Activated CD4-positive, alpha-beta T cell treated with anti-CD3 and anti-CD28 coated beads for 24 hours (primary cell): ENCODE measurements around the gene BRCA2.

ENCODE experiments used
- DNase-seq, 2 donors: peaks; one replicate each; pipeline ENCODE4 v3.0.0-alpha.2; 2020; ENCODE audit warnings: low read depth in 2 of 2

BRCA2 gene, protein sequence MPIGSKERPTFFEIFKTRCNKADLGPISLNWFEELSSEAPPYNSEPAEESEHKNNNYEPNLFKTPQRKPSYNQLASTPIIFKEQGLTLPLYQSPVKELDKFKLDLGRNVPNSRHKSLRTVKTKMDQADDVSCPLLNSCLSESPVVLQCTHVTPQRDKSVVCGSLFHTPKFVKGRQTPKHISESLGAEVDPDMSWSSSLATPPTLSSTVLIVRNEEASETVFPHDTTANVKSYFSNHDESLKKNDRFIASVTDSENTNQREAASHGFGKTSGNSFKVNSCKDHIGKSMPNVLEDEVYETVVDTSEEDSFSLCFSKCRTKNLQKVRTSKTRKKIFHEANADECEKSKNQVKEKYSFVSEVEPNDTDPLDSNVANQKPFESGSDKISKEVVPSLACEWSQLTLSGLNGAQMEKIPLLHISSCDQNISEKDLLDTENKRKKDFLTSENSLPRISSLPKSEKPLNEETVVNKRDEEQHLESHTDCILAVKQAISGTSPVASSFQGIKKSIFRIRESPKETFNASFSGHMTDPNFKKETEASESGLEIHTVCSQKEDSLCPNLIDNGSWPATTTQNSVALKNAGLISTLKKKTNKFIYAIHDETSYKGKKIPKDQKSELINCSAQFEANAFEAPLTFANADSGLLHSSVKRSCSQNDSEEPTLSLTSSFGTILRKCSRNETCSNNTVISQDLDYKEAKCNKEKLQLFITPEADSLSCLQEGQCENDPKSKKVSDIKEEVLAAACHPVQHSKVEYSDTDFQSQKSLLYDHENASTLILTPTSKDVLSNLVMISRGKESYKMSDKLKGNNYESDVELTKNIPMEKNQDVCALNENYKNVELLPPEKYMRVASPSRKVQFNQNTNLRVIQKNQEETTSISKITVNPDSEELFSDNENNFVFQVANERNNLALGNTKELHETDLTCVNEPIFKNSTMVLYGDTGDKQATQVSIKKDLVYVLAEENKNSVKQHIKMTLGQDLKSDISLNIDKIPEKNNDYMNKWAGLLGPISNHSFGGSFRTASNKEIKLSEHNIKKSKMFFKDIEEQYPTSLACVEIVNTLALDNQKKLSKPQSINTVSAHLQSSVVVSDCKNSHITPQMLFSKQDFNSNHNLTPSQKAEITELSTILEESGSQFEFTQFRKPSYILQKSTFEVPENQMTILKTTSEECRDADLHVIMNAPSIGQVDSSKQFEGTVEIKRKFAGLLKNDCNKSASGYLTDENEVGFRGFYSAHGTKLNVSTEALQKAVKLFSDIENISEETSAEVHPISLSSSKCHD (N-terminal part only)

DNA sequence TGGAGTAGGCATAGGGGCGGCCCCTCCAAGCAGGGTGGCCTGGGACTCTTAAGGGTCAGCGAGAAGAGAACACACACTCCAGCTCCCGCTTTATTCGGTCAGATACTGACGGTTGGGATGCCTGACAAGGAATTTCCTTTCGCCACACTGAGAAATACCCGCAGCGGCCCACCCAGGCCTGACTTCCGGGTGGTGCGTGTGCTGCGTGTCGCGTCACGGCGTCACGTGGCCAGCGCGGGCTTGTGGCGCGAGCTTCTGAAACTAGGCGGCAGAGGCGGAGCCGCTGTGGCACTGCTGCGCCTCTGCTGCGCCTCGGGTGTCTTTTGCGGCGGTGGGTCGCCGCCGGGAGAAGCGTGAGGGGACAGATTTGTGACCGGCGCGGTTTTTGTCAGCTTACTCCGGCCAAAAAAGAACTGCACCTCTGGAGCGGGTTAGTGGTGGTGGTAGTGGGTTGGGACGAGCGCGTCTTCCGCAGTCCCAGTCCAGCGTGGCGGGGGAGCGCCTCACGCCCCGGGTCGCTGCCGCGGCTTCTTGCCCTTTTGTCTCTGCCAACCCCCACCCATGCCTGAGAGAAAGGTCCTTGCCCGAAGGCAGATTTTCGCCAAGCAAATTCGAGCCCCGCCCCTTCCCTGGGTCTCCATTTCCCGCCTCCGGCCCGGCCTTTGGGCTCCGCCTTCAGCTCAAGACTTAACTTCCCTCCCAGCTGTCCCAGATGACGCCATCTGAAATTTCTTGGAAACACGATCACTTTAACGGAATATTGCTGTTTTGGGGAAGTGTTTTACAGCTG is at the start of gene BRCA2, which contains the start of gene ZAR1L:
BRCA2 (plus strand) TSS at position 271 of the 790 bp plus-strand sequence. CDS start 953 bp downstream, outside the sequence.
ZAR1L (minus strand) TSS at position 126 of the 790 bp plus-strand sequence. CDS start 3,438 bp downstream, outside the sequence.
- DNase-seq = peak; percentile 71

DNA sequence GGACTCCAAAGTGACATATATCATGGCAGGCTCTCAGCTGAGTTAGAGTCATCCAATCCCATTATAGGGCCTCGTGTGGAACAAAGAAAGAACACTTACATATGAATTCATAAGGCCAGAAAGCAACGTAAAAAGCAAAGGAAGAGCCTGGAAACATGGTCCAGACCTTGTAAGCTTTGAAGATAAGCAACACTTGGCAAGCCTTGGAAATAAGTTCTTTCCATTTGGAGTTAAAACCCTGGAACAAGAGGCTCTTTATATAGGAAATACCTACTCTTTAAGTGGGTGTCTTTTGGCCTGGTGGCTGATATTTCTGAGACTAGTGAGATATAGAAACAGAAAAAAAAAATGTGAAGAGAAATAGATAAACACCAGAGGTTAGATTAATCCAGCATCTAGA is 49.6 kb upstream of the BRCA2 start:
- DNase-seq = no peak

DNA sequence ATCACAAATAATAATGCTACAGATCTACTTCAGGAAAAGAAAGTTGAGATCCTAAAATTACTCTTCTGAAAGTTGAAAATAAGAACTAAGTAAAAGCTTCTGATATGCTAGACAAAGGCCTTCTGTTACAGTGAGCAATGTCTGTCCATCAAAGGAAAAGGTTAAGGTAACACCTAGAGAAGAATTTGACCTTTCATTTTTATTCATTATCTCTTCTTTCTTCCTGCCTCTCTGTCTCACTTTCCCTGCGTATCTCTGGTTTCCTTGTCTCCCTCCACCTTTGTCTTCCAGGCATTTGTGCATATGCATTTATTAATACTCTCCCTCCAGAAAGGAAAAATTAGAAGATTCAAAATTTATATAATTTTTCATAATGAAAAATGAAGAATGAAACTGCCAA is 49.2 kb upstream of the BRCA2 start:
- no peak for DNase-seq

DNA sequence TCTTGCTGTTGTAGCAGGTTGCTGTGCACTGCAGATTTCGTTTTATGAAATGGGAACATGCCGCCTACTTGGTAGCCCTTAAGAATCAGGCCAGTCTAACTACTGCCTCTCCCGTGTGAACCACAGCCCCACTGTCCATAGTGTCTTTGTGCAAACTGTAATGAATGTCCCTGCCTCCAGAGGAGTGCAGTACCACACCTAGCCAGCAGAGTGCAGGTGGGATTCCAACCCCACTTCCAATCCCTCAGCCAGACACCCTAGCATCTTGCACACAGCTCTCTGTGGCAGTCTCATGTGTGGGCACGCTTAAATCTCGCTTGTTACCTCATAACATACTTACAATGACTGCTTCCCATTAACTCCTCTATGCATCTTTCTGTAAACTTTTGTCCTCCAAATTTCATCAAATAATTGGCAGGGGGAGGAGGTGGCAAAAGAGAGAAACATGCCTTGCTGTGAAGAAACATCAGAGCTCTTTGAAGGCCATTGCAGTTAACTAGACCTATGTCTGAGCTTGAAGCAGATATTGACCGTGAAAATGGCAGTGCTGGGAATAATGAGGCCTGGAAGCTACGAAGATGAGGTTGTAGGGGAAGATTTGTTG is 47.4 kb upstream of the BRCA2 start:
- peak; percentile 27 to 36 for DNase-seq

DNA sequence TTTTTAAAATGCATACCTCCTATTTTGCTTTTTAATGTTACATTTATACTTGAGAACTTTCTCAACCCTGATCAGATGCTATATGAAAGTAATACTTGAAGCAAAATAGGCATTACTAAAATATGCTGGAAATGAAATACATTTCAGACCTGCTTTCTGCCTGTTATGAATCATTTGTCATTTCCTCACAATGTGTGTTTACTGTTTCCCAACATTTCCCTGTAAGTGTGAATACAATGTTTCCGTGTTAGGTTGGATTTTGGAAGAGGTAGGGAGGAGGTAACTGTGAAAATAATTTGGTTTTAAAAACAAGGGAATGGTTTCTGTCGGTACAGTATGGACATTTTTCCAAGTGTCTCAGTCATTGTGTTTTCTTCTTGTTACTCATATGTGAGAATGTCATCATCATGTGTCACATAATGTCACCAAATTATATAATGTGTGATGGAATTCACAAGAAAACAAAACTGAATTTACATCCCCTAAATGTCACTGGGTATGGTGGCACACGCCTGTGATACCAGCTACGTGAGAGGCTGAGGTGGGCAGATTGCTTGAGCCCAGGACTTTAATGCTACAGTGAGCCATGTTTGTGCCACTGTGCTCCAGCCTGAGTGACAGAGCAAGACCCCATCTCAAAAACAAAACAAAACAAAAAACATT is 43.2 kb upstream of the BRCA2 start:
- no peak for DNase-seq

DNA sequence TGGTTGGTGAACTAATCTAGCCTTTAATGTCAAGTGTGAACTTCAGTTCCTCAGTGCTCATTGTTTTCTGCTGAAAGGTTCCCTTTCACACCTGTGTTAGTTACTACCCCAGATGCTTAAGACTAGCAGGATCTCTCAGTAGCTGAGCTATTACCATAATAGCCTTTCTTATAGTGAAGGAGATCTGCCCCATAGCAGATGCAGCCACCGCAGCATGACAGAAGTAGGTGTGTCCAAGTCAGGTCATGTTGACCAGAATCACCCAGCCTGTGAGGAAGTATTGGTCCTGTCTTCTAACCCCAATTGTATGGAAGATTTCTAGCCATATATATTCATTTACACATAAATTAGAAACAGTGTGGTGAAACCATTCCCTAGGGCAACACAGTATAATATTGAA is 37.5 kb upstream of the BRCA2 start:
- no peak for DNase-seq

DNA sequence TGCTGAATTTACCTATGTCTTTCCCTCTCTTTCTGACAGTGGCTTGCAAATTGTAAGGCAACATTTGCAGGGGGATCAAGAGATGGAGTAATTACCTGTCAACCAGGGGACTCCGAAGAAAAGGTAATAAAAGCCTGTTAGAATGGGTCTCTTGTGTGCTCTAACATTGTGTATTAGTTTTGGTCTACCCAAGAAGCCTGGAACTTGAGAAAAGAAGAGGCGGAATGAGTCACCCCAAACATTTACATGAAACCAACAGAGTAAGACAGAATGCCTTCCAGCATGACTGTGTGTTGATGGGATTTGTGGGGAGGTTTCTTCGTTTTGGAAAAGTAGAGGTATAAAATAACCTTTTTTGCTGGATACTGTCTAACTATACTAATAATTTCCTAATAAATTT is 36.9 kb upstream of the BRCA2 start:
- no peak for DNase-seq

DNA sequence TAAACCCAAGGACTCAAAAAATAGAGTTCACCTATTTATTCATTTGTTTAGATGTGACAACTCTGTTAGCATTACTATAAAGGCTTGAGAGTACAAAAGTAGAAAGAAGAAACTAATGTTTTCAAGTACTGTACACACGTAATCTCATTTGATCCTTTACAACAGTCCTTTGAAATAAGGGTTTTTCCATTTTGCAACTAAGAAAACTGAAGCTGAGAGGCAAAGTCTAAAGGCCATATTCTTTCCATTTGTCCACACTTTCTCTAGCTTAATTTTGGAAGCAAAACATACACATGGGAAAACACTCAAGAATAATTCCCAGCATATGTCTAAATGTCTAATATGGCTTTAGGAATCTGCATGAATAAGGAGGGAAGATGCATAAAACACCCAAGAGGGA is 34.2 kb upstream of the BRCA2 start:
- DNase-seq = no peak

DNA sequence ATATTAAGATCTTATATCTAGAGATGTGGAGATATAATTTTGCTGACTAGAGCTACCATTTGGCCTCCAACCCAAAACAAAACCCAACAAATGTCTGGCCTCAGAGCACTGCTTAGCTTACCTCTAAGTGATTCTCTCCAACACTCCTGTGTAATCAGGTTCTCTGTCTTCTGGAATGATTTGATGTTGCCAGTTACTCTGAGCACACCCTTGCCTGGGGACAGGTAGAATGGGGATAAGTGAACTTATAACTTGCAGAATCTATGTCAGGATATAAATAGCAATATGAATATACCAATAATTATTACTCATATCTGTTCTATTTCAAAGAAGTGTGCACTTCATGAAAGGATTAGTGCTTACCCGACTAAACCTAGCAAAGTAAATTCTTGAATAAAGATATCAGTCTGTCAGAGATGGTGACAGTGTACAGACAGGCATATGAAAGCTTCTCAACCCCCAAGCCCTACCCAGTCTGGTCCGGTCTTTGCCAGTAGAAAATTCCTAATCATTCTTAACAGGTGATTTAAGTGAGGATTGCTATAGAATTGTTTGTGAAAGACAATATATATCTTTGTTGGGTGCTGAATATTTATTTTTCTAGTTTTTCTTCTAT is 33.1 kb upstream of the BRCA2 start:
- DNase-seq = no peak

DNA sequence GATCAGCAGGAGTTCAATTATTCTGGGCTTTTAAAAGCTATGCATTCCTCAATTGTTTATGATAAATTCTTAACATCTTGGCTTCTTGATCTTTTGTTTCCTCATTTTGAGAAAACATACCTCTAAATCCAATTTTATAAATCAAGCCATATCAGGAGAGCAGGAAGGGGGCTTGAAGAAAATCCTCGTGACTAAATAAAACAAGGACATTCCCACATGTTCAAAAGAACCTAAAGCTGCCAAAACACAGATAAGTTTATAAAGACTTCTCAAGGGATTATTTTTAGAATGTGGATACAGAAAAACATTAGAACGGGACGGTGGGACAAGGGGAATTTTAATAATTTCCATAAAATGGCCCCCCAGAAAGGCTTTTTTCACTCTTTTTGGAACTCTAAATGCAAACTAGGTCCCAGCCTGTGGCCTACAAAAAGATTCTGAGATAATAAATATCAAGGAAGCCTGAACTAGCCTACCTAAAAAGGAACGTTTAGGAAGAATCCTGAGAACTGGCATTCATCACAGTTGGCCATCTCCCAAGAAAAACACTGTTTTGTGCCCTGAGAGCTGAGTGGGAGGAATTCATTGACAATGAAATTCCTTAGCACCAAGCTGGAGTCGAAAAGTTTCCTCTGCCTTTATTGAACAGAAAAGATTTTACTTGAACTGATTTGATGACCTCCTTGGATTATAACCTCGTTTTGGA is 30.2 kb upstream of the BRCA2 start:
- DNase-seq = no peak

DNA sequence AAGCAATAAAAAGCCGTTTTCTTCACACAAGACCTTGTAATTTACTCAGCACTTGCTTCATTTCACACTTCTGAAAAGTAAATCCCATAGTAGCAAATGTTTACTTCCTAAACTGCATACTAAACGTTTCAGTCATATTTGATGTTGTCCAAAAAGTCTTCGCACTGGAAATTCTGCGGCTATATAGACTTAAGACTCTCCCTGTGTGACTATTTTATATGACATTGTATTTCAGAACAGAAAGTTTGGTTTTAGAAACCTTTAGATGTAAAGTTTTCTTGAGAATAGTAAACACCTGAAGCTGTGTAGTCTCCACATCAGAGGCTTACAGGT is 29.7 kb upstream of the BRCA2 start:
- no peak for DNase-seq

DNA sequence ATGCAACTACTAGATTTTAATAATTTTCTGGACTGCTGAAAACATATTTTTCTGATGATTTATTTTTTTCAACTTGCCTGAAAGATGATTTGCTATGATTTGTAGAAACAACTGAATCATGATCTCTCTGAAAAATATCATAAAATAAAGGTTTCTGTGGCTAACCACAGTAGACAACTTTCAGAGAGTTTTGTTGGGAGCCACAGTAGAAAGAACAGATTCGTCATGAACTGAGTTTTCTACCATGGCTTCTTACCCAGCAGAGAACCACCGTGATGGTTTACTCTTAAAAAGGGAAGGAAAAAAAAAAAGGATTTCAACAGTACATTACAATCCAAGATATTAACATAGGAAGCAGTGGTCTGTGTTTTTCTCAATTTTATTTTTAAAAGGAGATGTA is 18.1 kb upstream of the BRCA2 start:
- DNase-seq = no peak

DNA sequence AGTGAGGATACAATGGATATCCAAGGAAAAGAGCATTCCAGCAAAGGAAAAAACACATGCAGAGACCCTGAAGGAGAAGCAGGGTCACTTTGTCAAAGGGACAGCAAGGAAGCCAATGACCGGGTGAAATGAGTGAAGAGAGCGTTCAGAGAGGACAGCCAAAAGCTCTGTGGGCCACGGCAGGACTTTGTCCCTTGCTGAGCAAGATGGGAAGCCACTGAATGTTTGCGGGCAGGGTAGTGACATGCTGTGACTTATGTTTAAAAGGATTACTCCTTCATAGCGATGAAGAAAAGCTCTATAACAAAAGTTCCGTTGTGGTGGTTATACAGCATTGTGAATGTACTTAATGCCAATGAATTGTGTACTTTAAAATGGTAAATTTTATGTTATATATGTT is 16.6 kb upstream of the BRCA2 start:
- no peak for DNase-seq

DNA sequence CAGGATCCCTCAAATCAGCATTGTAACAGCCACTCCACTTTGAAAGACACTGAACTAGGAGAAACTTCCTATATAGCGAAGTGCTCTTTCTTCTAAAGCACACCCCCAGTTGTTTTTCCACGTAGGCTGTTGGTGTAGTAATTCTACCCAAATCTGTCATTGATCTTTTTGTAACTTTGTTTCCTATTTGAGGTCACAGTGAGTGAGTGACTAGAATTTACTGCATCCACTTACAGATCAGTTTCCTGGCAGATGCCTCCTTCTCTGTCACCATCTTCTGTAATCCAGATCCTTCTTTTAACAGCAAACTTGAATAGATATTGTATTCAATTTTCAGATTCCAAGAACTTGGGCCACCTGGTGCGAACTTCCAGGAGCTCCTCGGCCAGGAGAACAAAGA is 15.4 kb upstream of the BRCA2 start:
- DNase-seq = no peak

DNA sequence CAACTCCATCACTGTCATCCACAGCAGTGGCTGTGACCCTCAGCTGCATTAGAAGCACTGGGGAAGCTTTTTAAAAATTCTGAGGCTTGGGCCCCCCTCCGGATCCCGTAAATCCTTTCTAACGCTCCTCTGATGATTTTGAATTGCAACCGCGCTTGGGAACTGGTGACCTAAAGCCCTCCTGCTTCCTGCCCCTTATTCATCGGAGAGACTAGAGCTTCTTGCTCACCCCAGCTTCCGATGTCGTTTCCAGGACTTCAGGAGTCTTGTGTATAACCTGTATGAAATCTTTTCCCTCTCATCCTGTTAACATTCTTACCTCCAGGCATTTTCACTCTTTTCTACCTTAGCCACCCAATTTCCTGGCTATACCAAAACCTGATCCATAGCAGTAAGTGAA is 14.9 kb upstream of the BRCA2 start:
- no peak for DNase-seq

DNA sequence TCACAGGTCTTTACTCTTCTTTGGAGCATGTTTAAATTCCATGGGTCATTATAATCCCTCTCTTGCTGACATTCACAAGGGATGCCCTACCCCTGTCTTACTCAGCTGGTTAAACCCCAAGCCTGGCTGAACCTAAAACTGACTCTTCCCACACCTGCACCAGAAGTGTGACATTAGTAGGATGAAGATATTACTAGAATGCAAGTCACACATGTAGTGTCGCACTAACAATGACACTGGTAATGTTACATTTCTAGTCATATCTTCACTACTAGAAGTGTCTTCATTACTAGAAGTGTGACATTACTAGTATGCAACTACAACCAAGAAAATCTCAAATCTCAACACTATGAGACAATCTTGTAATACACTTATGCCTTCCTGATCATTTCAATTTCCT is 14.4 kb upstream of the BRCA2 start:
- no peak for DNase-seq

DNA sequence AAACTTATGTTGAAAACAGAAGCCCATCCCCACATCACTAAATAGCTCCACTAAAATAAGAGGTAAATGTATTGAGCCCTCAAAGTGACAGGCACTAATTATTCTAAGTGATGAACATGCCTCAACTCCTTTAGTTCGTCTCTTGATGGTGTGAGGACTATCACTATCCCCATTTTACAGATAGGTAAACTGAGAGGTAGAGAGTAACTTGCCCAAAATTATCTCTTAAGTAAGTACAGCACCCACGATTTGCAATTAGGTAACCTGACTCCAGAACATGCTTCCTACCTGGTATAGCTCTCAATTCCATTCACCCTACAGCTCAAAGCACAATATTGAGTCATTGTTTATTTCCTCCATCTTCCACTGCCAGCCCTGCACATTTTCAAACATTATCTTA is 12.8 kb upstream of the BRCA2 start:
- no peak for DNase-seq

DNA sequence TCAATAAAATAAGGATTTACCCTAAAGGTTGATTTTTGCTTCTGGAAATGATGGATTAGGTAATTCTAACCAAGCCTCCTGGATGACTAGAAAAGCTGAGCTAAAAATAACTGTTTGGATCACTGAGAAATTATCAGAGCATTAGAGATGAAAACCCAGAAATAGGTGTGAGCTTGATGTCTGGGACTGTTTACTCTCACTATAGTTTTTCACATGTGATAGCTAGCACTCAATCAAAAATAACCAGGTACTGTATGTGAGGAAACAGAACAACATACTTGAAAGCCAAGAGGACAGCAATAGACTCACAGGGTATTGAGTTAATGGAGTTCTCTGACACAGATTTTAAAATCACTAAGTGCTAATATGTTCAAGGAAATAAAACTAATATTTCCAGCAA is 9.7 kb upstream of the BRCA2 start:
- DNase-seq = no peak
